GM21717 (cell line): Measurements from ENCODE around the gene SRGAP2C.
"Not testable (repeated sequence)": the region's sequence is repeated elsewhere in the genome, so short reads cannot be mapped to it uniquely, and the experiment has no call there.

Source experiments
- ATAC-seq: cut with Tn5 transposase; IDR thresholded peaks from one replicate; pipeline ENCODE4 v1.9.1; 2021; ENCODE audit warnings: mild to moderate bottlenecking, moderate library complexity; ENCODE audit not compliant: unreplicated experiment

The SRGAP2C gene

DNA sequence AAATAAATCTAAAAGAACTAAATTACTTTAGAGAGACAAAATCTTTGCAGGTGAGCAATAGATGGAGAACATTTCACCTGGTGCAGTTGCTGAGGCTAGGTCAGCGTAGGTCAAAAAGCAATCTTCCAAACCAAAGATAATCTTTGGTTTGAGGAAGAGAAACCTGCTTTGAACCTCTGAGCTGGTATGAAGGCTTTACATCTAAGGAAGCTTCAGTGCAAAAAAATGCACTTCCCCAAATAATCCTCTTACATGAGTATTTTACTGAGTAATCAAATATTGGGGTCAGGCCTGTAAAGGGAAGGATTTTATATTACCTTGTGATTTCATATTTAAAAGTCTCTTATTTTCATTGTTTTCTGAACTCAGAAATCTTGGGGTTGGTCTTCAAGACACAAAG is 223.6 kb downstream of the SRGAP2C start:
- ATAC-seq, result no peak

GRCh38 chr1:121413821-121414220 is 229.0 kb downstream of the SRGAP2C start:
- no peak for ATAC-seq

DNA sequence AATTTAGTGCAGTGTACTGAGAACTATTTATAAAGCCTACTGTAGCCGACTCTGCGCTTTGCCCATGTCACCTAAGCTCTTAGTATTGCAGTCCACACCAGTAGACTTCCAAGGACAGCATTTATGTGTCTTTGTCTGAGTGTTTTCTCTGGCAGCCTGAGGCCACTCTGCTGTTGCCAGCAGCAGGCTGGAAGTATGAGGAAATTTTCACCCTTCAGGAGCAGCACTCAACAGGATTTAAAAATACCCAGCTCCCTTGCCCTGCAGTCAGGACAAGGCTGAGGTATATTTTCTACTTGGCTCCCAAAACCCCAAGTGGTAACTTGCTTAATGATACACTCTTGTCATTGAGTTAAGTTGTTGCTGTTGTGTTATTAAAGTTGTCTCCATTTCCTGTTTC is 230.1 kb downstream of the SRGAP2C start:
- ATAC-seq, result no peak

DNA sequence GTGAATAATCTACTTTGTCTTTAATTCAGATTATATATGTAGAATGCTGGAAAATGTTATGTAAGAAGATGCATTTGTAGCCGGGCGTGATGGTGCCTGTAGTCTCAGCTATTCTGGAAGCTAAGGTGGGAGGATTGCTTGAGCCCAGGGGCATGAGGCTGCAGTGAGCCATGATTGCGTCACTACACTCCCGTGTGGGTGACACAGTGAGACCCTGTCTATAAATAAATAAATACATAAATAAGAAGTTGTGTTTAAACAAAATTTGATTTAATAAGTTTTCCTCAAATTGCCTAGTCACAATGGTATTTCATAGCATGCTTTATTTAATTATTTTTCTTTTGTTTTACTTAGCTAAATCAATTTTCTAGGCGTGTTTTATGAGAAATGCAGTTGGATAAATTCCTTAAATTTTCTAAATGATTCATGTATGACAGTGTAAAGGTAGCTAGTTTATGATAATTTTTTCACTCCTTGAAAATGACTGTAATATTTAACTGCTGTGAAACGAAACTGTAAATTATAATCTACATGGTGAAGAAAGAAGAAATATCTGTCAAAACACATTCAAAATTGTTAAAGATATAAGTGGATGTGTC is 232.6 kb downstream of the SRGAP2C start:
- ATAC-seq, result no peak

- ATAC-seq, result no peak
Measured at GRCh38 chr1:121418369-121419049, 233.7 kb downstream of the SRGAP2C start.

- not testable (repeated sequence) for ATAC-seq
Measured at GRCh38 chr1:121419050-121419615, 234.4 kb downstream of the SRGAP2C start.

DNA sequence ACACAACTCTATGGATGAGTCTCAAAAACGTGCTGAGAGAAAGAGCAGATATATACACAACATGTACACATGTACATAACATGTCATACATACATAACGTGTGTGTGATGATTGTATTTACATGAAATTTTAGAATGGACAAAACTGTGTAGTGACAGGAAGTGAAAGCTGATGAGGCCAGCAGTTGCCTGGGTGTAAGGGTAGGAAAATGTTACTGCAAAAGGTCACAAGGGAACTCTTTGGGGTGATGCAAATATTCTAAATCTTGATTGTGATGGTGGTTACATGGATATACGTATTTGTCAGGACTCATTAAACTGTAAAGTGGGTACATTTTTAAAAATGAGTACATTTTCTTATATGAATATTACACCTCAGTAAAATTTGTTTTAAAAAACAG is 236.7 kb downstream of the SRGAP2C start:
- ATAC-seq, result not testable (repeated sequence)

DNA sequence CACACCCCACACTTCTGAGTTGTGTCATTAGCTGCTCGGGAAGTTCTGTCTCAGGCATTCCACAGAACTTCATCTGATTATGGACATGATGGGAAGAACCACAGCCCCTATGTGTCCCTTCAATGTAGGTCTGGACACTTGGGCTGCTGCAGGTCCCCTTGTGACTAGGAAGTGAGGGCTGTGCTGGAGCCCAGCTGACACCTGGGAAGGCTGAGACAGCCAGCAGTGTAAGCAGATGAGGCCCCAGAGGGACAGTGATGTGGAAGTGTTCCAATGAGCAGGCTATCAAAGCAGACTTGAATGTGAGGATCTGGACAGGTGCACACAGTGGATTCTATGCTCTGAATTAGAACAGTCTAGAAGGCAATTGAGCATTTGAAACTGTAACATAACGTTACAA is 239.2 kb downstream of the SRGAP2C start:
- ATAC-seq, result not testable (repeated sequence)

- ATAC-seq, result not testable (repeated sequence)
Measured at GRCh38 chr1:121433517-121433916, 248.7 kb downstream of the SRGAP2C start.

DNA sequence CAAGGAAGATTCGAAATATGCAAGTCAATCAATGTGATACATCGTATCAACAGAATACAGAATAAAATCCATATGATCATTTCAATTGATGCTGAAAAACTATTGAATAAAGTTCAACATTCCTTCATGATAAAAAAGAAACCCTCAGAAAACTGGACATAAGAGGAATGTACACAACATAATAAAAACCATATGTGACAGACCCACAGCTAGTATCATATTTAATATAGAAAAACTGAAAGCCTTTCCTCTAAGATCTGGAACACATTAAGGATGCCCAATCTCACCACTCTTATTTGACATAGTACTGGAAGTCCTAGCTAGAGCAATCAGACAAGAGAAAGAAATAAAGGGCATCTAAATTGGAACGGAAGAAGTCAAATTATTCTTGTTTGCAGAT is 254.1 kb downstream of the SRGAP2C start:
- not testable (repeated sequence) for ATAC-seq

- no peak for ATAC-seq
Measured at GRCh38 chr1:121440993-121441392, 256.2 kb downstream of the SRGAP2C start.
